GM10248 (cell line): Measurements from ENCODE around the gene ZFY.

Source experiments
- CTCF ChIA-PET: fragments of 300-600 bp; sonication (Branson Sonifier 250); formaldehyde crosslinking; extraction: SDS; loops from one replicate; lab custom pipeline; 2021; ENCODE audit warnings: antibody characterized with exemption; lab: Yijun Ruan, JAX
- POLR2A ChIA-PET: fragments of 350-650 bp; sonication (Branson Sonifier 250); formaldehyde crosslinking; extraction: SDS; loops from one replicate; lab custom pipeline; 2020; ENCODE audit warnings: antibody characterized with exemption; lab: Yijun Ruan, JAX
- DNase-seq: peaks from one replicate; pipeline ENCODE4 v3.0.0; 2012; ENCODE audit errors: extremely low spot score
- TF ChIP-seq, protein P1 (sequence below): IDR thresholded peaks from 2 replicates; pipeline ENCODE4 v1.5.1; 2012; ENCODE audit warnings: mild to moderate bottlenecking, low read depth; ENCODE audit errors: extremely low read depth, missing control alignments, control extremely low read depth

Gene ZFY

DNA sequence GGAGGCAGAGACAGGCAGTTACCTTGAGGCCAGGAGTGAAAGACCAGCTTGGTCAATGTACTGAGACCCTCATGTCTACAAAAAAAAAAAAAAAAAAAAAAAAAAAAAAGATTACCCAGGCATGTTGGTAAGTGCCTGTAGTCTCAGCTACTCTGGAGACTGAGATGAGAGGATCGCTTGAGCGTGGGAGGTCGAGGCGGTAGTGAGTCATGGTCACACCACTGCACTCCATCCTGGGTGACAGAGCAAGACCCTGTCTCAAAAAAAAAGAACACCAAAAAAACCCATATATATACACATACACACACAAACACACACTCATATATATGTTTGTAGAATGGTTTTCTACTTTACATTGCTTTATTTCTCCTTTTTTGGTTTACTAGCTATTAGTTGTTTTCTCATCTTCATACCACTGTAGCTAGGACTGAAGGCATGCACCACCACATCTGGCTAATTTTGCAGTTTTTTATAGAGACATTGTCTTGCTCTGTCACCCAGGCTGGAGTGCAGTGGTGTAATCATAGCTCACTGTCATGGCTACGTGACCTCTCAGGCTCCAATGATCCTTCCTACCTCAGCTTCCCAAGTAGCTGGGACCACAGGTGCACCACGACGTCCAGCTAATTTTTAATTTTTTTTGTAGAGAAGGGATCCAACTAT is 14.5 kb downstream of the ZFY start:
- CTCF ChIA-PET: interaction anchor here (1.9 to 2.7 kb wide), 2 partner anchors 8 to 13 kb away, joined by 6 to 14 read pairs; no protein-coding TSS in a partner anchor
- TF ChIP-seq, protein P1, sequence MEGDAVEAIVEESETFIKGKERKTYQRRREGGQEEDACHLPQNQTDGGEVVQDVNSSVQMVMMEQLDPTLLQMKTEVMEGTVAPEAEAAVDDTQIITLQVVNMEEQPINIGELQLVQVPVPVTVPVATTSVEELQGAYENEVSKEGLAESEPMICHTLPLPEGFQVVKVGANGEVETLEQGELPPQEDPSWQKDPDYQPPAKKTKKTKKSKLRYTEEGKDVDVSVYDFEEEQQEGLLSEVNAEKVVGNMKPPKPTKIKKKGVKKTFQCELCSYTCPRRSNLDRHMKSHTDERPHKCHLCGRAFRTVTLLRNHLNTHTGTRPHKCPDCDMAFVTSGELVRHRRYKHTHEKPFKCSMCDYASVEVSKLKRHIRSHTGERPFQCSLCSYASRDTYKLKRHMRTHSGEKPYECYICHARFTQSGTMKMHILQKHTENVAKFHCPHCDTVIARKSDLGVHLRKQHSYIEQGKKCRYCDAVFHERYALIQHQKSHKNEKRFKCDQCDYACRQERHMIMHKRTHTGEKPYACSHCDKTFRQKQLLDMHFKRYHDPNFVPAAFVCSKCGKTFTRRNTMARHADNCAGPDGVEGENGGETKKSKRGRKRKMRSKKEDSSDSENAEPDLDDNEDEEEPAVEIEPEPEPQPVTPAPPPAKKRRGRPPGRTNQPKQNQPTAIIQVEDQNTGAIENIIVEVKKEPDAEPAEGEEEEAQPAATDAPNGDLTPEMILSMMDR: no peak
- DNase-seq: no peak
- POLR2A ChIA-PET: interaction anchor here (0.6 to 1.0 kb wide), 4 partner anchors 12 to 66 kb away, joined by 3 to 9 read pairs (median 3); no protein-coding TSS in a partner anchor

DNA sequence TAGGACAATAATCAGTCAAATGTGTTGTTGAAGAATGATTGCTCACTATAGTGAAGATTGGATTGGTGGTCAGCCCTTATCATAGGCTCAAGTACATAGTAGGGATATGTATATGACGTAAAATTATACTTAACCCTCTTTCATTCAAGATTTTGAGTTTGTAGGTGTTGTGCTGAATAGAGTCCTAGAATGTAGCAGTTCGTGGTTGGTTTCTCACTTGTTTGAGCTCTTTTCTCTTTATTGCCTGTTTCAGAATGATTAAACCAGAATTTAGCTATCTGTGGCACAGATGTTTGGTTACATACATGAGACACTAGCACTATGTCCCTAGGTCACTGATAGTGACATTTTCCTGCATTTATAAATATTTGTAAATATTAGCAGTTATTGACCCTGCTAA is 15.5 kb downstream of the ZFY start:
- ChIA-PET CTCF (interaction anchor here (1.9 to 2.7 kb wide), 2 partner anchors 9 to 14 kb away, joined by 6 to 14 read pairs; no protein-coding TSS in a partner anchor), POLR2A (interaction anchor here (0.7 to 1.0 kb wide), 4 partner anchors 13 to 65 kb away, joined by 3 to 4 read pairs (median 3); no protein-coding TSS in a partner anchor)
- no peak for DNase-seq
- TF ChIP-seq, protein P1: no peak

DNA sequence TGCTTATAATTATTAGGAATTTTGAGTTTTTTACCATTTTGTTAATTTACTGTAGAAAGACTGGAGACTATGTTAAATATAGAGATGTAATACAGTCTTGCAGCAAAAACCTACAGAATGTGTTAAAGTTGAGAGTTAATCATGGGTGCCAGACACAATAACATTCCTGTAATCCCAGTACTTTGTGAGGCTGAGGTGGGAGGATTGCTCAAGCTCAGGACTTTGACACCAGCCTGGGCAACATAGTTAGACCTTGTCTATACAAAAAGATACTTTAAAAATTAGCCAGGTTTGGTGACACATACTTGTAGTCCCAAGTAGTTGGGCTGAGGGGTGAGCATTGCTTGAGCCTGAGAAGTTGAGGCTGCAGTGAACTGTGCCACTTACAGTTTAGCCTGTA is 17.7 kb downstream of the ZFY start:
- ChIA-PET CTCF (no interaction called here), POLR2A (interaction anchor here (0.5 kb wide), 1 partner anchor 105 kb away, joined by 3 read pairs; no protein-coding TSS in a partner anchor)
- no peak for DNase-seq
- TF ChIP-seq, protein P1: no peak

DNA sequence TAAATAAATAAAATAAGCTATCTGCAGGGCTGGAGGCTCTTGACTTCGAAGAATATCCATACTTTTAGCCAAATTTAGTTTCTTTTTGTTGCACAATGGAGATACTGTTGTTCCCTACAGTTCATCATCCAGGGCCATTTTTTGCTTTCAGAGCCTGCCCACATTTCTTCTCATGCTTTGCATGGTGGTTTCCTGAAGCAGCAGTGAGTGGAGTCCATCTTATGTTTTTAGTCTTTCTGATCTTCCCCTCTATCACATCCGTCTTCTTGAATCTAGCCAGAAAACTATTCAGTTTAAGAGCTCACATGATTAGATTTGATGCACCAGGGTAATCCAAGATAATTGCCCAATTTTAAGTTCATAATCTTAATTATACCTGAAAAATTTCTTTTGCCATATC is 19.6 kb downstream of the ZFY start:
- TF ChIP-seq, protein P1: no peak
- ChIA-PET CTCF (interaction anchor here (1.4 to 1.7 kb wide), 2 partner anchors 9 to 11 kb away, joined by 3 read pairs; no protein-coding TSS in a partner anchor), POLR2A (no interaction called here)
- DNase-seq: no peak

DNA sequence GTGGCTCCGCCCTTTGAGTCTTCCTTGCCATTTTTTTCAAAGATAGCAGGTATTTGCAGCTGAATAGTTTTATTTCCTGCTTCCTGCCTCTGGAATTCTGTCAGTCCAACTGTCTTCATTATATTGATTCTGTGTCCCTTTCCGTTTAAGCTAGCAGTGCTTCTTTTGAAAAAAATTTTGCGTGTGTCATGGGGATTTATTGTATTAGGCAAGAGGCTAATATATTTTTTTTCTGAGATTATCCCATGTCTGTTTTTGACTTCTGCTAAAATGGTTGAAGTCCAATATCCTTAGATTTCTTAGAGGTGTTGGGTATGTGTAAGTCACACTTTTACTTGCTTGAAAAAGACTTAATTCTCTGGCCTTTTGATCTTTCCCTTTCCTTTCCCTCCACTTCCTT is 20.4 kb downstream of the ZFY start:
- no peak for DNase-seq
- TF ChIP-seq, protein P1: no peak
- ChIA-PET POLR2A (no interaction called here), CTCF (interaction anchor here (1.4 to 1.7 kb wide), 3 partner anchors 8 to 15 kb away, joined by 3 to 5 read pairs (median 3); no protein-coding TSS in a partner anchor)

DNA sequence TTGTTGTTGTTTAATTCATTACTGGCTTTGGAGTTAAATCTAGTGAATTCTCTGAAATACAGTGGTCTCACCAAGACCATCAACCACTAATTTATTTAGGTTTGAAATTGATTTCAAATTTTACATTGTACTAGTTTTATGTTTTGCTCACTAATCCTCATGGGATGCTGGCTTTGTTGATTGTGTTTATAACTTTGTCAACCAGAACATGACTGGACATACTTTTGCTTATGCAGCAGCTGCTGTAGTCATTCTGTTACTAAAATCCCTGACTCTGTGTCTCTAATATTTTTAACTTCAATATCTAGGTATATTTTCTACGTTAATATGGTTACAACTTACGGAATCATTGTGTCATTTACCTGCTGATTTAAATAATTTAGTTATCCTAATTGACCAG is 26.9 kb downstream of the ZFY start:
- ChIA-PET CTCF (no interaction called here), POLR2A (no interaction called here)
- no peak for DNase-seq
- TF ChIP-seq, protein P1: no peak
